8988T (cell line): ENCODE data around the gene ZP1.

Experiments
- DNase-seq: peaks from one replicate; pipeline ENCODE4 v3.0.0; 2011

Gene ZP1

DNA sequence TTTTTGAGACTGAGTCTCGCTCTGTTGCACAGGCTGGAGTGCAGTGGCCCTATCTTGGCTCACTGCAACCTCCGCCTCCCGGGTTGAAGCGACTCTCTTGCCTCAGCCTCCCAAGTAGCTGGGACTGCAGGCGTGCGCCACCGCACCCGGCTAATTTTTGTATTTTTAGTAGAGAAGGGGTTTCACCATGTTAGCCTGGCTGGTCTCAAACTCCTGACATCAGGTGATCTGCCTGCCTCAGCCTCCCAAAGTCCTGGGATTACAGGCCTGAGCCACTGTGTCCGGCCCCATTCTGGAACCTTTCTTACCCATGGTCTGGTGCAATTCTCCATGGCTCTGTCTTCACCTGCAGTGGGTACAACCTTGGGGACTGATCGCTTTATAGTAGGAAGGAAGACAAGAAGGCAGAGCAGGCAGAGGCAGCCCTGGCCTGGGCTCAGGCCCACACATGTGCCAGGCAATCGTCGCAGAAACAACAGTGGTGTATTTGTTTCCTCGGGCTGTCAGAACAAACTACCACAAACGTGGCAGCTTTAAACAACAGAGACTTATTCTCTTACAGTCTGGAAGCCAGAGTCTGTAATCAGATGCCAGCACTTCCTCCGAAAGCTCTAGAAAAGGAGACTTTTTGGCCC is 7.6 kb upstream of the ZP1 start:
- DNase-seq = no peak

DNA sequence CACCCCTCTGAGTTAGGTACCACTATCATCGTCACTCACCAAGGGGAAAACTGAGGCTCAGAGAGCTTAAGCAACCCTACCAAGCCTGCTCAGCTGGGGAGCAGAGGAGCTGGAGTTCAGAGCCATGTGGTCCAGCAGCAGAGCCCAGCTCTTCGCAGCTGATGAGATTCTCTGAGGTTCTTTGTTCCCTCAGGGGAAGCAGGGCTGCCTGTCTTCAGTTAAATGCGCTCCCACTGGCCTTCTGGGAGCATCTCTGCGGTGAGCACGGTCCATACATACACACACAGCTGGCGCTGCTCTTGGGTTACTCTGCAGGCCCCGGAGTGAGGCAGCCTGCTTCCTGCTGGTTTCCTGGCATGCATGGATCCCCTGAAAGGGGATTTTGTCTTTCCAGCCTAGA is 6.4 kb upstream of the ZP1 start:
- no peak for DNase-seq

DNA sequence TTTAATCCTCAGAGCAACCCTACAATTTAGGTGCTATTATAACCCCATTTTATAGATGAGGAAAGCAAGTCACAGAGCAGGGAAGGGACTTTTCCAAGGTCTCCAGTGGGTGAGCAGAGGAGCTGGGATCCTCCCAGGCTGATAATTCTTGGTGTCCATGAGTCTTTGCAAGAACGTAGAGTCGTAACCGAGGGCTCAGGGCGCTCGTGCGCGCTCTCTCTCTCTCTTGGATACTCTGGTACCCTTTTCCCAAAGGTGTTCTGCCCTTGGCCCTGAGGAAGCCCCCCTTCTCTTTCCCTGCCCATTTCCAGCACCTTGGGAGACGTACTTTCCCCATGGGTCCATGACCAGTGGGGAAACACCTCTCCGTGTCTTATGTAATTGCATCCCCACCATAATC is 5.2 kb upstream of the ZP1 start:
- no peak for DNase-seq

DNA sequence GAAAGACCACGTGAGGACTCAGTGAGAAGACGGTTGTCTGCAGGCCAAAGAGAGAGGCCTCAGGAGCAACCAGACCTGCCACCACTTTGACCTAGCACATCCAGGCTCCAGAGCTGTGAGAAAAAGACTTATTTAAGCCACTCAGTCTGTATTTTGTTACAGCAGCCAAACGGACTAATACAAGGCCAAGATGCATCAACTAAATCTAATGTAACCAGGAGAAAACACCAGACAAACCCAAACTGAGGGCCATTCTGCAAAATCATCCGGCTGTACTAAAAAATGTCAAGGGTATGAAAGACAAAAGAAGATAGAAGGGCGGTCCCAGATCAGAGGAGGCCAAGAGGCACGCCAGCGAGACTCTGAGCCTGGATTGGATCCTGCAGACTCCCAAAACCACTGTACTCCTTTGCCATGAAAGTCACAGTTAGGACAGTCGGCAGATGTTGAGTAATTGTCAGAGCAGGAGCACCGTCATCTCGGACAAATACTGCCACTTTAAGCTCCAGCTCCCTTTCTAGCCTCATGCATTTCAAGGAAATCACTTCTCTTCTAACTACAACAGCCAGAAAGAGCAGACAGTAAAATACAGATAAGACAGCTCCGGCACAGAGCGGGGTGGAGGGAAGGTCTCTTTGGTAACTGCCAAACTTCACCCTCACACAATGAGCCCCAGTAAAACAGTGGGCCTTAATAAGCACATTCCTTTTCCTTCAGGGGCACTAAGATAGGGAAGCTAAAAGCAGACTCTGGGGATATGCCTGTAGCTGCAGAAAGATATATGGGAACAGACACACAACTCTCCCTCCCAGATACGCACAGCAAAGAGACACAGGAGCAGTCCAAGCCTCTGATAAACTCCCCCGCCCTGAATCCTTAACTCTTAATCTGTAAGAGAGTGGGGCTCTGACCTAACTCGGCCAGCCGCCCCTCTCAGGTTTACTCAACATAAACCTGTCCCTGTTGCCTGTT is 3.5 kb upstream of the ZP1 start:
- no peak for DNase-seq

DNA sequence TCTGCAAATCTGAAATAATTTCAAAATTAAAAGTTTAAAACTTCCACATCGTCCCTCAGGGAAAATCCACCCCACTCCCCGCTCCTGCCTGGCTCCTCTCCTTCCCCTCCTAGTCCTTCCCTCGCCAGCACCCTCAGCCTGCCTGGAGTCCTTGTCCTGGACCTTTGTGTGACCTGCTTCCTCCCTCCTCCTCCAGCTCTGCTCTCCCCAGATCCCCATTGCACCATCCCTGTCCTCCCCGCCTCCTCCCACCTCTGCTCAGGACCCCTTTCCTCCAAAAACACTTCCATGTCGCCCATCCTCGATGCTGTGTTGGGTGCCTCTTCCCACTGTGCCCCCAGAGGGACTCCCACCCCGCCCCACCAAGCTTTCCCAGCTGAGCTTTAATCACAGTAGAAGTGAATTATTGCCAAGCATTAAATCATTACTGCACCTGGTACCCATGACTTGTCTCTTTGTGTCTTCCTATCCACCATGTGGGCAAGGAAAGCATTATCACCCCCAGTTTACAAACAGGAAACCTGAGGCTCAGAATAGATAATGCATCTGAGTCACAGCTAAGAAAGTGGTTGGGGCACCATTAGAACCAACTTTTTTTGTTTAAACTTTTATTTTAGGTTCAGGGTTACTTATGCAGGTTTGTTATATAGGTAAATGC is 2.4 kb upstream of the ZP1 start:
- DNase-seq = no peak

DNA sequence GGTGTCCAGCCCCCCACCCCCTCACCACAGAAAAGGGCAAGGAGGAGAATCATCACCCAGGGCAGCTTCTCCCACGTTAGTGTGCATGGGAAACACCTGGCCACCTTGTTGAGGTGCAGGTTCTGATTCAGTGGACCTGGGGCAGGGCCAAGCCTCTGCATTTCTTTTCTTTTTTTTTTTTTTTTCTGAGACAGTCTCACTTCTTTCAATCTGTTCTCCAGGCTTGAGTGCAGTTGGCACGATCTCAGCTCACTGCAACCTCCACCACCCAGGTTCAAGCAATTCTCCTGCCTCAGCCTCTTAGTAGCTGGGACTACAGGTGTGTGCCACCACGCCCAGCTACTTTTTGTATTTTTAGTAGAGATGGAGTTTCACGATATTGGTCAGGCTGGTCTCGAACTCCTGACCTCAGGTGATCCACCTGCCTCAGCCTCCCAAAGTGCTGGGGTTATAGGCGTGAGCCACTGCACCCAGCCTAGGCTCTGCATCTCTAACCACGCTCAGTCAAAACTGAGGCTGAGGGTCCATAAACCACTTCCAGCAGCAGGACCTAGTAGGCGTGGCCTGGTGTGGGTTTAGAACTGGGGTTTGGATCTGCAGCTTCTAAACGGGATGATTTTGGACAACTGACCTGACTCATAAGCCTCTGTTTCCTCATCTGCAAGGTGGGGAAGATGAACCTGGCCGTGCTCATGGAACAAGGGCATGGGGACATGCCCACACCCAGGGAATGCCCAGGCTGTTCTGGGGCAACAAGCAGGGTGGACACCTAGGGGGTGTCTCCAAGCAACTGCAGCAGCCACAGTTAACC is 734 bp downstream of the ZP1 start:
- no peak for DNase-seq

DNA sequence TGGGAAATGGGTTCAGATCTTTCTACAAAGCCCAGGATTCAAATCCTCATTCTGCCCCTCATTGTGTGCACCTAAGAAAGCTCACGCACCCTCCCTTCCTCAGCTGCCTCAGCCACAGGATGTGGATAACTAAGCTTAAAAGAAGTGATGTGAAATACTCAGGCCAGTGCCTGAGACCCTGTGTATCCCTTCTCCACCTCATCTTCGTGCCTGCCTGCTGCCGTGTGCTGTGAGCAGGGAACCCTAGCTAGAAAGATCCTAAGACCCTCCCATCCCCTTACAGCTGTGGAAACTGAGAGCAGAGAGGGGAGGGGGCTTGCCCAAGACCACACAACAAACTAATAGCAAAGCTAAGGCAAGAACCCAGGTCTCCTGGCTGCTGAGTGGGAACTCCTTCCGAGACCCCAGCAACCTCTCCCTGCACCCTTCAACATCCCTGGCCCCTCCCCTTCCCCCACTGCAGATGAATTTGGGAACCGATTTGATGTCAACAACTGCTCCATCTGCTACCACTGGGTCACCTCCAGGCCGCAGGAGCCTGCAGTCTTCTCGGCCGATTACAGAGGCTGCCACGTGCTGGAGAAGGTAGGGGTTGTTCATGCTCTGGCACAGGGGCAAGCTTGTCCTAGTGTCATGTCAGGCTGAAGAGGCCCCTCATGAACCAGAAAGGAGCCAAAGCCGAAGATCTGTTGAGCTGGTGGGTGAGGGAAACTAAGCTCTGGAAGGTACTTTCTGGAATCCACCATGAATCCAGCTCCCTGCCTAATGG is 1.5 kb downstream of the ZP1 start:
- no peak for DNase-seq

DNA sequence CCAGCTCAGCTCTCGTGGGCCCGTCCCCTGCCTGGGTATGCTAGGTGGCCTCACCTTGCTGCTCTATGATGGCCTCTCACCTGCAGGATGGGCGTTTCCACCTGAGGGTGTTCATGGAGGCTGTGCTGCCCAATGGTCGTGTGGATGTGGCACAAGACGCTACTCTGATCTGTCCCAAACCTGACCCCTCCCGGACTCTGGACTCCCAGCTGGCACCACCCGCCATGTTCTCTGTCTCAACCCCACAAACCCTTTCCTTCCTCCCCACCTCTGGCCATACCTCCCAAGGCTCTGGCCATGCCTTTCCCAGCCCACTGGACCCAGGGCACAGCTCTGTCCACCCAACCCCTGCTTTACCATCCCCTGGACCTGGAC is 2.1 kb downstream of the ZP1 start:
- no peak for DNase-seq

DNA sequence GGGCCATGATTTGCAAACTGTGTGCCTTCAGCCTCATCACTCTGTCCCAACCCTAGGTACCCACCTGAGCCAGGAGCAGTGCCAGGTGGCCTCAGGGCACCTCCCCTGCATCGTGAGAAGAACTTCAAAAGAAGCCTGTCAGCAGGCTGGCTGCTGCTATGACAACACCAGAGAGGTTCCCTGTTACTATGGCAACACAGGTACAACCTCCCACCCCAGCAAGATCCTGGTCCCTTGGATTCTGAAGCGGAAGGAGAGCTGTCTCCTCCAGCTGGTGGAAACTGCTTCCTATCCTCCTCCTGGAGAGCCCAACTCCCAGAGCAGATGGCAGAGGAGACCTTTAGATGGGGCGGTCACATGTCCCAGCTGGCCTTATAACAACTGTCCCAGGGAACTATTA is 2.9 kb downstream of the ZP1 start:
- no peak for DNase-seq

DNA sequence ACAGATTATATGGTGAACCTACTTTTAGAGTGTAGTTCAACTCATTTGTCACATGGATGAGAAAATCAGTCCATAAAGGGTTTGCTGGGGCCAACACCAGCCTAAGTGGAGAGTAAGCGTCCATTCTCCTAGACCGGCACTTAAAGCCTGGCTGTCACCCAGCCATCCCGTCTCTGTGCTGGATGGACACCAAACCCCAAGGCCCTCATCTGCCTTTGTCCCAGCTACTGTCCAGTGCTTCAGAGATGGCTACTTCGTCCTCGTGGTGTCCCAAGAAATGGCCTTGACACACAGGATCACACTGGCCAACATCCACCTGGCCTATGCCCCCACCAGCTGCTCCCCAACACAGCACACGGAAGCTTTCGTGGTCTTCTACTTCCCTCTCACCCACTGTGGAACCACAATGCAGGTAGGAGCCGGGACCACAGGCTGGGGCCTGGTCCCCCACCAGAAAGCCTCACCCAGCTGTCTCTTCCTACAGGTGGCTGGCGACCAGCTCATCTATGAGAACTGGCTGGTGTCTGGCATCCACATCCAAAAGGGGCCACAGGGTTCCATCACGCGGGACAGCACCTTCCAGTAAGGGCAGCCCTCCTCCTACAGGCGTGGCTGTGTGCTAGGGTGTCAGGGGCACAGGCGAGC is 3.5 kb downstream of the ZP1 start:
- DNase-seq = no peak

DNA sequence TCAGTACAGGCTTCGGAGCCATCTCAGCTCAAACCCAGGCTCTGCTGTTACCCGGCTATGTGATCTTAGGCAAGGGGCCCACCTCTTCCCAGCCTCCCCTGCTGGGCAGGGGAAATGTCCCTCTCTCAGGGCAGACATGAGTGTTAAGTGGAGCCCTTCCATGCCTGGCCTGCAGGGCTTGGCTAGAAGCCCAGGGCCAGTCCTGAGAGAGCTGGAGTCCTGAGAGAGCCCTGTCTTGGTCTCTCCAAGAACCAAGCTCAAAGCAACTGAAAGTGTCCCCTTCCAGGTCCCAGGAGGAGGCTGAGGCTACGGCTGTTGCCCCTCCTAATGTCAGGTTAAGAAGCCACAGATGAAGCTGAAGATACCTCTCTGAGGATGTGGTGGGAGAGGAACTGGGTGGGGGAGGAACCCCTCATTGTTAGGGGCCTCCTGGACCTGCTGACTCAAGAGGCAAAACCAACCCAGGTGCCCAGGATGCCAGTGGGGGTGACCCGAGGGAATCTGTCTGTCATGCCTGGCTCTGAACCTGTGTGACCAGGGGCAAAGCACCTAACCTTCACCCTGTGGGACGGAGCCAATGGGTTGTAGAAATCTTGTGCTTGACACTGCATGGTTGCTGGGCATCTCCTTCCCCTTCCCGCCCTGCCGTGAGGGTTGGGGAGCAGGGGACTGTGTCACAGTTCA is 4.2 kb downstream of the ZP1 start:
- no peak for DNase-seq

DNA sequence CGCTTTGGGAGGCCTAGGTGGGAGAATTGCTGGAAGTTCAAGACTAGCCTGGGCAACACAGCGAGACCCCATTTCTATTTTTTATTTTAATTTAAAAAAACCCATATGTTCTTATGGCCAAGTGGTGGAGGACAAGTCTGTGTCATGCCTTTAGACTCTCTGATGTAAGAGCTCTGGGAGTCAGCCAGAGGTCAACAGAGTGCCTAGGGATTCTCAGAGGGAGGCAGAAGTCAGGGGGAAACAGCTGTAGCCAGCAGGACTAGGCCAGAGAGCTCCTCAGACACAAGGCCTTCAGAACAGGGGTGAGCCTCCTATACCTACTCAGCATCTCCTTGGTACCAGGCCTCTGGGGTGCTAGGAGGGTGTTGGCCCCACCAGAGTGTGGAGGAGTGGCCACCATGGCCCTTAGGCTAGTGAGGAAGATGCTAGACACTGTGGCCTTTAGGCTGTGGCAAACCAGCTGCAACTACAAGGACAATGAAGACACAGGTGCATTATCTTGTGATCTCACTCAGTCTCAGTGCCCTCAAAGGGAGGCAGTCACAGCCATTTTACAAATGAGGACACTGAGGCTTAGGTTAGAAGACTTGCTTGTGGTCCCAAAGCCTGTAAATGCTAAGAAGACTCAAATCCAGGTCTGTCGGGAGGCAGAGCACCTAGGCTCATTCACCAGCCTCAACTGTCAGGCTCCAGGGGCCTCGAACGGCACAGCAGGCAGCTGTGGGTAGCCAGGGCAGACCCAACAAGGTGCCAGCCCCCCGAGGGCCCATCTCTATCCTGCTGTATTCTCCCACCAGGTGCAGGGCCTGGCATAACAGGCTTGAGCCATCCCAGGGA is 5.0 kb downstream of the ZP1 start:
- no peak for DNase-seq

DNA sequence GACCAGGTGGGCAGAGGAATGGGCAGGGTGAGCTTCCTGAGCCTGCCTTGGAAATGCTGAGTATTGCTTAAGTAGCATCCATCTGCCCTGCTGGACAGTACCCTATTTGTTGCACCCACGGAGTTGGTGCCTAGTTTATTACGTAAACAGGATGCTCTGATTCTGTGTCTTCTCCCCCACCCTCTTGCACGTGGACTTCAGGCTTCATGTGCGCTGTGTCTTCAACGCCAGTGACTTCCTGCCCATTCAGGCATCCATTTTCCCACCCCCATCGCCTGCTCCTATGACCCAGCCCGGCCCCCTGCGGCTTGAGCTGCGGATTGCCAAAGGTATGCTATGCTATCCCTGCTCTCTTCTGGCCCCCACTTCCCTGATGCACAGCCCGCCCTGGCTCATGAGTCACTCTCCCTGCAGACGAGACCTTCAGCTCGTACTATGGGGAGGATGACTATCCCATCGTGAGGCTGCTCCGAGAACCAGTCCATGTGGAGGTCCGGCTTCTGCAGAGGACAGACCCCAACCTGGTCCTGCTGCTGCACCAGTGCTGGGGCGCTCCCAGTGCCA is 5.7 kb downstream of the ZP1 start:
- DNase-seq = no peak

DNA sequence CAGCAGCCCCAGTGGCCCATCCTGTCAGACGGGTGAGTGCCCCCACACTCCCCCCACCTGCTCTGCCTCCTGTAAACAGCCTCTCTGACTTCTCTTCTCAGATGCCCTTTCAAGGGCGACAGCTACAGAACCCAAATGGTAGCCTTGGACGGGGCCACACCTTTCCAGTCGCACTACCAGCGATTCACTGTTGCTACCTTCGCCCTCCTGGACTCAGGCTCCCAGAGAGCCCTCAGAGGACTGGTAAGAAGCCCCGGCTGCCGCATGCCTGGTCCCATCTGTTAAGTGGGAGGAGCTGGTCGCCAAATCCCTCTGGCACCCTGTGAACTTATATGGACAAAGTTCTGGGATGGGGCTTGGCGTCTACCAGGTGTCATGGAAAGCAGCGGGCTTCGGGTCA is 6.2 kb downstream of the ZP1 start:
- DNase-seq = no peak

DNA sequence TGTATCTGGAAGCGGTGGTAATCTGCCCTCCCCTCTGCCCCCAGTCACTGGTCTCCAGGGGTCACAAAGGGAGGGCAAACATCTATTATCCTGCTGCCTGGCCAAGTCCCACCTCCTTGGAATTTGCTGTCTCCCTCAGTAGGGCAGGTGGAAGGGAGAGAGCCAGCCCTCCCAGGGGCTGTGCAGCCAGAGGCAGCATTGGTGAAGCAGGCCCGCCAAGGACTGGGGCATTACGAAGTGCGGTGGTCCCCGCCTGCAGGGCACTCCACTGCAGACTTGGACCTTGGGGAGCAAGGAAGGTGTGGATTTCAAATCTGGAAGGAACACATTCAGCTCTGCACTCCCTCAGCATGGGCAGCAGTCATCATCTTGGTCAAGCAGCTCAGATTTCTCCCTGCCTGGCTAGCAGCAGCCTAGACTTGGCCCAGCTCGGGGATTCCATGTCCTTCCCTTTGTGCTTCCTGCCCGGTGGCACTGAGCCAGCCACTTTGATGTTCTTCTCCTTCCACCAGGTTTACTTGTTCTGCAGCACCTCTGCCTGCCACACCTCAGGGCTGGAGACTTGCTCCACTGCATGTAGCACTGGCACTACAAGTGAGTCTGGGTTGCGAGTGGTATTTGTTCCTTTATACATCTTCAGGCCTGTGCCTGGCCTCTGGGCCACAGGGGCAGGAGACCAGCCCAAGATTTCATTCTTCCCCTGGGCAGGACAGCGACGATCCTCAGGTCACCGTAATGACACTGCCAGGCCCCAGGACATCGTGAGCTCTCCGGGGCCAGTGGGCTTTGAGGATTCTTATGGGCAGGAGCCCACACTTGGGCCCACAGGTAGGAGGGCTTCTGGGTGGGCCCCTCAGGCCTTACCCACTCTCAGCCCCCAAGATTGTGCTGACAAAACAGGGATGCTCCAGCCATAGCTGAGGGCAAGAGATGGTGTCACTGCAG is 7.4 kb downstream of the ZP1 start:
- no peak for DNase-seq

DNA sequence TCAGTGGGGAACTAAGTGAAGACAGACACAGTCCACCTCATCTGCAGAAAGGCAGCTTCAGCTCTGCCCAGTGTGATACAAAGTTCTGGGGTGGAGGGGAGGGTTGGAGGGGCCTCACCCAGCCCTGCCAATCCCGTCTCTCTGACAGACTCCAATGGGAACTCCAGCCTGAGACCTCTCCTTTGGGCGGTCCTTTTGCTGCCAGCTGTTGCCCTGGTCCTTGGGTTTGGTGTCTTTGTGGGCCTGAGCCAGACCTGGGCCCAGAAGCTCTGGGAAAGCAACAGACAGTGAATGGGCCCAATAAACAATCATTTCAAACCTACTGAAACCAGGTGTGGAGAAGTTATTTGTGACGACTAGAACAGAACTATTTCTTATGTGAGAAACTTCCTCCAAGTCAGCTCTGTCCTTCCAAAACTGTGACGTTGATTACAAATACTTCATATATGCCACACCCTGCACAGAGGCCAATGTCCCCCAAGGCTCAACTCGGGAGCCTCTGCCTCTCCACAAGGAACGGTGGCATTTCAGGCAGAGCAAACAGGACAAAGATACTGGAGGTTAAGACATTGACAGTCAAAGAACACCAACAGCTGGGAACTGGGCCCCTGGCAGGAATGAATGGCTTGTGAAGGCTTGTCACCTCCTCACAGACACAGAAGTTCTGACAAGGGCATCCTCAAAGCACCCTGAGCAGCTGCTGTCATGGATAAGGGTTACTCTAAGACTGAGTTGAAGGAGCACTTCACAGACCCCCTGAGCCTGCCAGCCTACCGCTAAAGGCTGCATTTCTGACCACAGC is 8.2 kb downstream of the ZP1 start:
- no peak for DNase-seq

DNA sequence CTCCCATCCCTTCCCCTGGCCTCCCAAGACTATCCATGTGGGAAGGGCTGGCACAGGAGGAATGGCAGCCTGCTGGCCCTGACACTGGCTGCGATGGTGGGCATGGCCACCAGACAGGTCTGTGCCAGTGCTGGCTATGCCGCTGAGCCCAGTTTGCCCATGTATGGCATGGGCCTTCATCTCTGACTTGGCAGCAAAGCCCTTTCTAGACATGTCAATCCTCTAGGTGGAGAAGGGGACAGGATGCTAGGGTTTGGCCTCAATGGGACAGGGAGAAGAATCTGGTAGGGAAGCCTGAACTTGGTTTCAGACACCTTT is 8.8 kb downstream of the ZP1 start:
- no peak for DNase-seq
